GM18498 (cell line): ENCODE results near the gene CTTNBP2.
"Not testable (repeated sequence)": the region's sequence is repeated elsewhere in the genome, so short reads cannot be mapped to it uniquely, and the experiment has no call there.

Experiments used
- ATAC-seq: cut with Tn5 transposase; IDR thresholded peaks from one replicate; pipeline ENCODE4 v1.9.1; 2021; ENCODE audit warnings: mild to moderate bottlenecking, moderate library complexity; ENCODE audit not compliant: unreplicated experiment

Gene CTTNBP2

DNA sequence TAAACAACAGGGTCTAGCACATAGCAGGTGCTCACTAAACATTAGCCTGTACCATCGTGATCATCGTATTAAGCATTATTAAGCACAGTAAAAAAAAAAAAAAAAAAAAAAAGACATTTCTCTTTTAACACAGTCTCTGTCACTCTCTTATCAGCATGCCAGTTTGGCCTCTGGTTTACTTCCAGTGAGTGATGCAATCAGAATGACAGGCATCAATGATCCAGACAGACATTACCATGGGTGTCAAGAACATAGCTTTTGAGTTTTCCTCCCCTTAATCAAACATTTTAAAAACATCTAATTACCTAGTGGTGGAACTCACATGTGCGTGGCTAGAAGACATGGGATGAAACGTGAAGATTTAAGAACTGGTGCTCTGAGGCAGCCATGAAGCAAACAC is 115.8 kb downstream of the CTTNBP2 start:
- ATAC-seq = no peak

DNA sequence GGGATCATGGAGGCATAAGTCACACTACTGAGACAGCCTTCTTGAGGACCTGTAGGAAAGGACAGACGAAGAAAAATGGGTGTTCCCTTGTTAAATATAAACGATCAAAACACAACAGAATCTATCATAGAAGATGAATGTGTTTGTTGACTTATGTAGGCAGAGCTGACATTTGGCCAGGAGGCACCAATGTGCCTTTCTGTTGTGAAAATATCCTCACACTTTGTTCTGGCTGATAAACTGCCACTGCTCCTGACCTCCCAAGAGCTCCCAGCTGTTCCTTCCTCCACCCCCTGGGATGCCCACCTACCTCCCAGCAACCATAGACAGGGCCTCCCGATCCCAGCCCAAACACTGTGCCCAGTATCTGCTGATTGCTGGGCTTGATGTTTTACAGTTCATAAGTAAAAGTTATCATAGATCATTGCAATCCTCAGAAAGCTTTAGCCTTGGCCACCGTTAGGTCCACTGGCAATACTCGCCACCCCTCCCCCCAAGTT is 116.6 kb downstream of the CTTNBP2 start:
- no peak for ATAC-seq

DNA sequence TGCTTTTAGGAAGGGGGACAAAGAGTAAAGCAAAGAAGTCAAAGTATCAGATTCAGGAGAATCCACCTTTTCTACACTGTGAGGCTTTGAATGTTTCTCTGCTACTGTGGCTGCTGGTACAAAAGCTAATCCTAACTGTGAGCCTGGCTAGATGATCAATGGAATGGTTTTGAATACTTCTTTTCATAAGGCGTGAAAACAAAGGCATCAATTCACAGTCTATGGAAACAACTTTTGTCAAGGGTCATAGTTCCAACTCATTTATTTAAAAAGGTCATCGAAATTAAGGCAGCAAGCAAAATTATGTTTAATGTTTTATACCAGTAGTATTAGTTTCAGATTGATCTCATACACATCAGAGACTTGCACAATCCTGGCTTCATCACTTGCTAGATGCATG is 118.1 kb downstream of the CTTNBP2 start:
- ATAC-seq = no peak

DNA sequence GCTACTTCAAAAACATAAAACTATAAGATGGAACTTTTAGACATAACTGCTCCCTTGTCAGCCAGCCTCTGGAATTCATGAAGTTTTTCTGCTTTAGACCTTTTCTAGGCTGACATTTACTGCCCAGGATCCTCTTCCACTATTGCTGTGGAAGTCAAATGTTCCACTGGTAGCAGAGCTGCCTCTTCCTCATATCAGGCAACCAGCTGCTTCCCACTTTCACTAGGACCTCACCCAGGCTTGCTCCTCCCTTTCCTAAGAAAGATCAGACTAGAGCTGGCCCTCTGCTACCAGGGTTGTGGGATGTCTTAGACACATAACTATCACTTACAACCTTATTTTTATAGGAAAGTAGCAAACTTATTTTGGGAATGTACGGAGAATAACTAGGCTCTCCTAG is 121.5 kb downstream of the CTTNBP2 start:
- ATAC-seq = no peak

DNA sequence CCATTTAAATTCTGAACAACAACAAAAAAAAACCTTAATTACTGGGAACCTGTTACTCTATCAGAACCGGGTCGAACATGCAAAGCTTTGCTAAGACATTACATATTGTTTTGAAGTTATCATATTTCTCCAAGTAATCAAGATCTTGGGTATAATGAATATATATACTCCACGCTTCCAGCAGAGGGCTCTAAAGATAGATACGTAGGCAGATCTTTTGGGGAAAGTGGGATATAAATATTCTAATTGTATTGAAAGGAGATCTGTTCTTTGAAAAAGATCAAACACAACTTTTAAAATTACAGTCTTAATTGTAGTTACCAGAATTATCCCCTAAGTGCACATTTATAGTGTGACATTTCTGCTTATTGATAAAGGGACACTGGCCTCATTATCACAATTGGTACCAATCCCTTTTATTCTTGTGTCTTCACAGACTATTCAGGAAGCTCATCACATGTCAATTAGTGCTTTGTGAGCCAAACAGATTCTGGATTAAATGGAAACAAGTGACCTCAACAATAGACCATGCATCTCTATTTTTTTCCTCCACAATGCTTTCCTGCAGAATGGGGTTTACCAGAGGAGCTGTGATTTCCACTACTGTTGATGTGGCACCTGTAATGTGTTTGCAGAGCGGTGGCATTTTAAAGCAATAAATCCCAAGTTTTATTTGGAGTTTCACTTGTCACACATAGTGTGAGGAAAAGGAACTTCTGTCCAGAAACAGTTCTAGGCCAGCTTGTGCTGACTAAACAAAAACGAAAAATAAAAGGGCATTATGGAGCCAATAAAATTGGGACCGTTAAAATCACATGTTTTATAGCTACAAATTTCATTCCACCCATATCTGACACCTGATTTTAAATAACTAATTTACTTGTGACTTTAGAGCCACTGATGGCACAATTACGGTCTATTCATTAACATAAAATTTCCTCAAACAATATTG is 122.4 kb downstream of the CTTNBP2 start:
- ATAC-seq = no peak

DNA sequence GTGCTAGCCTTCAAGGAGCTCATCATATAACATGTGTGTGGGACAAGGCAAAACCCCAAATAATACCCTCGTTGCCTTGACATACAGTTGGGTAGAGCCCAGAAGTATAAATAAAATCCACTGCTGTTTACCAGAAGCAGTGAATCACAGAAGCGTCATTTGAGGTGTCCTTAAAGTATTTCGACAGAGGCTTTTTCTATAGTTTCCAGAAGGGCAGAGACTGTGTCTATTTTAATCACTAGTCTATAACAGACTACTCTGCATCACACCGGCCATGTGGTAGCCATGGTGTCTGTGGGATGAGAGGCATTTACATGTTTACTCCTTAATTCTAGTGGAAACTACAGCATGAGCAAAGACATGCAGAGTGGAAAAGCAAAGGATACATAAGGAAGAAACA is 131.3 kb downstream of the CTTNBP2 start:
- ATAC-seq = no peak

DNA sequence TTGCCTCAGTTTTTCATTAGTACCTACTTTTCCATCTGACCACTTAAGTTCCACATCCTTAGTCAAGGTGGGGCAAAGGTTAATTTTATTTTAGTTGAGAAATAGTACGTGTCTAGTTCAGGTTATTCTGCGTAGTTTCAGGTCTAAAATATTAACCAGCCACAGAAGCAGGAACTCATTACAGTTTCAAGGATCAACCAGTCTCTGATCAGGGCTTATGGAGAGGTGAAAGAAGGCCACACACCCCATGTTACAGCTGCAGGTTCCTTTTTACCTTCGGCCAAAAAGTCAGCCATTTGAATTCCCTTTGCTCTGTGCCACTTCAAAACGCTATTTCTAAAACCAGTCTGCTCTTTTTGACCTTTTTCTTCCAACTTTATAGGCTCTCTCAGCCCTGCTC is 134.2 kb downstream of the CTTNBP2 start:
- no peak for ATAC-seq

DNA sequence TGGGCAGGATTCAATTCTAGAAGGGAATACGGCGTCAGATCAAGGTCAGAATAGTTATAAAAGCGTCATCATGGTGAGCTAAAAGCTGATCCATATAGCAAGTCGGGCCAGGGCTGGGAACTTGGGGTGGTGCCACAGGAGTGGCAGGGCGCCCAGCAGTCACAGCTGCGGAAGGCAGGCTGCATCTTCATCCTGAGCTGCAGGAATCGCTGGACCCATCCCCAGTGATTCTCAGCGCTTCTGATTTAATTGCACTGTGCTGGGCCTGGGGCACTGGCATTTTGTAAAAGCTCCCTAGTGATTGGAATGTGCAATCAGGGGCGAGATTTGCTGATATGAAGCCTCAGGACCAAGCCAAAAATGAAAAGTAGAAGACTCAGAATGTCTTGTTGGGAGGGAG is 135.3 kb downstream of the CTTNBP2 start:
- no peak for ATAC-seq

DNA sequence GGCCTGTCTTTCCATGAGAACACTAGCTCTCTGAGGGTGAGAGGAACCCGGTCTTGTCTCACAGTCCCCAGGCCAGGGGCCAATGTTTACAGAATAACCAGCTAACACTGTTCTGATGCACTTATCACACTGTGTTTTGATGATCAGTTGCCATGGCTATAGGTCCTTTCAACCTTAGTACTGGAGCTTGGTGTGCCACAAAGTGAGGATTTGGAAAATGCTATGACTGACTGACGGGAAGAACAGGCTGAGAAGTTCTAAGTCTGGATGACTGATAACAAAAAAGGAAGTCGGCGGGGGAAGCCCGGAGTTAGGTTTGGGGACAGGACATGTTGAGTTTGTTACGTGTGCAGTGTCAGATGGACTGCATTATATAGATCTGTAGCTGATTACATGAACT is 141.8 kb downstream of the CTTNBP2 start:
- ATAC-seq = peak; percentile 91

DNA sequence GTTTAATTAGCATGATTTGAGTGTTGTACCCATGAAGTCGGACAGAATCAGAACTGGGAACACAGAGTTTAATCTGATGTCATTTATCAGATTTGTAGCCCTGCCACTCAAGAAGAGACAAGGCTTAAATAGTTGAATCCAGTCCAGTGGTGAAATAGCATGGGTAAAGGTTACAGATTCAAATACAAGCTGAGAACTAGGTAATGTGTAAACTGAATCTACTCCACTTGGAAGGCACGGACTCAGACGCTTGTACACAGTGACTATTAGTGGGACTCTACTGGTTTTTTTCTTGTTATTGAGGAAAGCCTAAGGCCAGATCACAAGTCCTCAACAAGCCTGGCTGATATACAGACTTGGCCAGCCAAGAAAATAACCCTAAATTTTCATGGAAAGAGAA is 142.9 kb downstream of the CTTNBP2 start:
- ATAC-seq = no peak

DNA sequence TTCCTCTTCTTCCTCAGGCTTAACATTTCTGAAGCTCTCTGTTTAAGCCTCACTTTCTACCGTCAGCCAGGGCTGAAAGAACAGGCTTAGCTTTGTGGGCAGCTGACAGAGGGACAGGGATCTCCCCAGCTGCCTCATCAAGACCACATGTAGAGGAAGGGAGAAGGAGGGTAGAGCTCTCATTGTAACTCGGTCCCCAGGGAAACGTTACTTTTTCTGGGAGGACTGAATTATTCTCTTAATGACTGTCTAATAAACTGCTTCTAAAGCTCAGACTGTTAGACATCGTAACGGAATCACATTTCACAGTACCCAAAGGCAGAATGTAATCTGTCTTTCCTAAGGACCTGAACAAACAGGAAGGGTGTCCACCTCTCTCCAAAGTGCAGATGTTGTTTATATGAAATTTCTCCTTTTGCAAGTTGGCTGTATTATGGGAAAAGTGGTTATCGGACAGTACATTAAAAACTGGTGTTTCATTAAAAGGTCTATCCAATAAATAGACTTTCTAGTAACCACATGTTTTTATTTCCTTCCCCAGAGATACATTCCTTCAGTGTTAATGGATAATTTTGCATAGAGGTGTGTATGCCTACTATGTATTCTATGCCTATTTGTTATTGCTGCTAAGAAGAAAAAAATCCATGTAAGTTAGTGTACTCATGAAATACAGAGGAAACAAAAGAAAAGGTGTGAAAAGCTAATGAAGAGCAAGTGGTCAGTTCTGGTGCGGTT is 144.2 kb downstream of the CTTNBP2 start:
- ATAC-seq = no peak

DNA sequence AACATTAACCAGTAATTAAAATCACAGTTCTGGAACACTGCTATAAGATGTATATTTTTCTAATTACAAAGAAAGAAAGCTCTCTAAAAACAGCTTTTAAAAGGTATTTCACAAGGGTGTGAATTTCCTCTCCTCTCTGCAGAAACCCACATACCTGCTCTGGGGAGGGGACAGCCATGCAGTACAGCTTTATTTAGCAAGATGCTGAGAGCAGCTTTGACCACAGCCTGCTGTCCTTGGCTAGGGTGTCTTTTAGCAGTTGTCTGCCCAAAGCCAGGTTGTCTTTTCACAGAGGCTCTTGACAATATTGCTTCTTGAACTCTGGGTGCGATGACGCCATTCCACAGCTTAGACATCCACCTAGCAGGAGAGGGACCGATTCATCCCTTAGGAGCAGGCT is 148.3 kb downstream of the CTTNBP2 start:
- no peak for ATAC-seq

DNA sequence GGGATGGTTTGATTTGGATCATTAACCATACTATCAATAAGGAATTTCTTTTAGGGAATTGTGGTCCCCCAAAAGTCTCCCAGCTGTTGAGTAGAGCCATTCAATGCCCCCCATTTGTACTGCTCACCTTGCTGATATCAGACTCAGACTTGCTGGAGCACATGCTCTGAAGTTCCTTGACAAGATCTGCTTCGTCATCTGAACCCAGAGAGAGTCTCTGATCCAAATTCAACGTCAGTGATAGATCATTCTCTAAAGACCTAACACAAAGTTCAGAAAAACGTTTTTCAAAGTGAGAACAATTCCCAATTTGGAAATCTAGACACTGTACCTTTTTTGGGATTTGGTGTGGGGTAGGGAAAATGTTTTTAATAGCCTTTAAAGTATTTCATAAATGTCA is 153.9 kb downstream of the CTTNBP2 start:
- no peak for ATAC-seq

DNA sequence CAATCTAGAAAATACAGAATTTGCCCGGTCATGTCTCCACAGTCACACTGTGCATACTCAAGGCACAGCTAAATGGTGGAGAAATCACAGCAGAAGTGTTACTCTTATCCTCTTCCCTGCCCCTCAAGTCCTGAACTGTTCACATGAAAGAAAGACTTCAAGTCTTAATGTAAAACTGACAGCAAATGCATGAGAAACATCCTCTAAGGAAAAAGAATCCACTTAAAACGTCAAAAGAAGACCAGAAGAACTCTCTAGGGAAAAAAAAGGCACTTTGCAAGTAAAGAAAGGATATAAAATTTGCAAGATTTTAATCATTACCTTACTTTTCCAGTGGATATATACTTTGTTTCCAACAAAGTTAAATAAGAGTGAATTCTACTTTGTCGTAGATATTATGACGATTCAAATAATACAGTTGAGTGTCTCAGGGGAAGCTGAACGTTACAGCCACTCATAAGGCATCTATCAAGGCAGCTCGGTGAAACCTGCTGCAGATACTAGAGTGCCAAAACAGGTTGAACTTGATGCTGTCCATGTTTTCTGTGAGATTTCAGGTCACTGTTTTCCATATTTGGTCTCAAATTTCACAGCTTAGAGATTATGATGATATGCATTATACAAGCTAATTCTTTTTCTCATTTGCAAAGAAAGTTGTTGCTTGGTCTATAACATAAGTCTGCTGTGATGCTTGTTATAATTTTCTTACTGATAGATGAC is 155.0 kb downstream of the CTTNBP2 start:
- no peak for ATAC-seq

DNA sequence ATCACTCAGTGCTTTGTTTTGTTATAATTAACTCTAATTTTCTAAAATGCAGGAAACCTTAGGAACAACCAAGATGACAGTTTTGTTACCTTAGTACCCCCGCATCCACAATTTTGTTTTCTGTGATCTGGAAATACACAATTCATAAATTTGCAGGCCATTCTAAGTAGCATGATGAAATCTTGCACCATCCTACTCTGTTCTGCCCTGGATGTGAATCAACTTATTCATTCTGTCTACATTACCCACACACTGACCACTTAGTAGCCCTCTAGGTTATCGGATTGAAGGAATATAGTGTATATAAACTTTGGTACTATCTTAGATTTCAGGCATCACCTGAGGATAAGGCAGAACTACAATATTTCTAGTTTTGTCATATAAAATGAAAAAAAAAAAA is 155.9 kb downstream of the CTTNBP2 start:
- ATAC-seq = no peak

DNA sequence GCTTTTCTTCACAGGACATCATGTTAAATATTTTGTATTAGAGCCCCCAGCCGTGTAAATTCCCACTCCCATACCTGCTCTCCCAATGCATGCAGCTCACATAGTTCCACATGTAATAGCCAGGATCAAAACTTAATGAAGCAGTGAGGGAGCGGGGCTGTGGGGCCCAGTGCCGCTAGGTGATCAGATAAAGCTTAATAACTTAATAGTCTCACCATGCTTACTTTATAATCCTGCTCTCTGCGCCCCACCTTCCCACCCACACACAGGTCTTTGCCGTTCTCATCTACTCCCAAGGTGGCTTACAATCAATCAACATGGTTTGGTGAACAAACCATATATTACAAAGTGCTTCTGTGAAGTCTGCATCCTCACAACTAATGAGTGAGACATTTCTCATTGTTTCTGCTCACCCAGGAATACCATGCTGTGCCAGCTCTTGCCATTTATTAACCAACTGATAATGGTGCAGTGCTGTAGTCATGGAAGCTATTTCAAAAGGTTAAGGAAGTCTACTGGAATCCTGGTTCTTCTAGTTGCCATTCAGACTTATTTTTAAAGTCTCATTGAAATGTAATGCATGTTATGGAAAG is 156.4 kb downstream of the CTTNBP2 start:
- no peak for ATAC-seq

DNA sequence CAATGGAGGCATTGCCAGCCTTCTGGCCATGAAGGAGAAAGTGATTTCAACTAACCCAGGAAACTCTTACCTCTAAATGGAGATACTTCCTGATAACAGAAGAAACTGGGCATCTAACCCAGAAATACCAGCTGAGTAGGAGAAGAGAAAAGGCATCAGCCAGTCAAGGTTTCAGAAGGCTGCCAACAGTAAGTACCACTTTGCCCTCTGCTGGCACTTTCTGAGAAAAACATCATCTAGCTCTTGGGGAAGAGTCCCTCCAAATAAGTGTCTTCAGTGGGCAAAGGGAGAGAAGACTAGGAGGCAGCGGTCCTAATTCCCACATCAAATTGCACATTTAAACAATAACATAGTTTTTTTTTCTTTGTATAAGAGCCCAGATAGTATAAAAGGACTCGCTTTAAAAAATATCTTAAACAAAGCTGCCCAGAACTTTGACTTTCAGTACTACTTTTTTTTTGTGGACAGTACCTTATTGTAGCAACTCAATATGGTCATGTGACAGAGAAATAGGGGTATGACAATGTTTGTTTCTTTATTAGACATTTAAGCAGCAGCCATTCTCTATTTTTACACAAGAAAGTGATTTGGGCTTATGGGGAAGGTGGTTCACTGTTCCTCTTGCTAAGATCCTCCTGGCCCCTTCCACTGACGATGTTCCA is 157.3 kb downstream of the CTTNBP2 start:
- peak; percentile 97 for ATAC-seq

DNA sequence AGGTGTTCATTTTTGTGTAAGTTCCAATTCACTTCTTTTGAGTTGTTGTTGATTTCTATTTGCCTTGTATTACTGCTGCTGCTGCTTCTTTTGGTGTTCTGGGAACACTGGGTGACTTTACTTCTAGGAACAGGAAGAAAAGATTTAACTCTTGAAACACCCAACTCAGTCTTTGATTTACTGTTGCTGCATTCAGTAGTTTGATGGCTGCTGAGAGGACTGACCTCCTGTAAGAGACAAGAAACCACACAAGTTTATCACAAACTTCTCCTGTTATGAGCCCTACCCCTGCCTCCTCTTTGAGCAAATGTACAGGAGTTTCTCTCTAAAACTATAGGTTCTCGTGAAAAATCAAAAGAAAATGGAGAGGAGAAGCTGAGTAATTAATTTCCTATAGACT is 161.7 kb downstream of the CTTNBP2 start:
- ATAC-seq = no peak

DNA sequence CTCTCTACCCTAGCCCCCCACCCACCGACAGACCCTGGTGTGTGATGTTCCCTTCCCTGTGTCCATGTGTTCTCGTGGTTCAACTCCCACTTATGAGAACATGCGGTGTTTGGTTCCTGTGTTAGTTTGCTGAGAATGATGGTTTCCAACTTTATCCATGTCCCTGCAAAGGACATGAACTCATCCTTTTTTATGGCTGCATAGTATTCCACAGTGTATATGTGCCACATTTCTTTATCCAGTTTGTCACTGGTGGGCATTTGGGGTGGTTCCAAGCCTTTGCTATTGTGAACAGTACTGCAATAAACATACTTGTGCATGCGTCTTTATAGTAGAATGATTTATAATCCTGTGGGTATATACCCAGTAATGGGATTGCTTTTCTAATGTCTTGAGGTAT is 165.1 kb downstream of the CTTNBP2 start:
- ATAC-seq = not testable (repeated sequence)

DNA sequence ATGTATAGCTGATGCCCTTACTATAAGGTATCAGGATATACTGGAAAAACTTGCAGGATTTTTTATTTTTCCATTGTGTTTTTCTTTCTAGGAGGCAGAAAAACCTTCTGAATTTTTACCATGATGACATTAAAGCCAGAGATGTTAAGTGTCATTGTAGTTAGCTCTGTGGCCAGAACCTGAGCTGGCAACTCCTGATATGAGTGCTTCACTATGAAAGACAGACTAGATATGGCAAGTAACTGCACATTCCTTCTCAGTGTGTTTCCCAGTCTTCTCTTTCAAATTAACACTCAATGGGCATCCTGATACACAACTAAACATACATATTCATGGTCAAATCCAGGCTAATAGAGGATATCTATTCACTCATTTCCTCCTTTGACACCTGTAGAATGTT is 166.2 kb downstream of the CTTNBP2 start:
- ATAC-seq = no peak
